C4-2B (cell line): ENCODE results near the gene RNF141.

ENCODE experiments used
- H3K27ac ChIP-seq: fragments of 450-650 bp; 2 replicates; pipeline ENCODE4 v1.5.1; 2017
- ZFX ChIP-seq: fragments of 450-650 bp; IDR thresholded peaks from 2 replicates; pipeline ENCODE4 v1.6.1; 2017
- TF ChIP-seq, protein P1 (sequence below): fragments of 450-650 bp; conservative IDR thresholded peaks from 2 replicates; pipeline ENCODE4 v1.5.1; 2017; ENCODE audit warnings: mild to moderate bottlenecking

Gene RNF141

DNA sequence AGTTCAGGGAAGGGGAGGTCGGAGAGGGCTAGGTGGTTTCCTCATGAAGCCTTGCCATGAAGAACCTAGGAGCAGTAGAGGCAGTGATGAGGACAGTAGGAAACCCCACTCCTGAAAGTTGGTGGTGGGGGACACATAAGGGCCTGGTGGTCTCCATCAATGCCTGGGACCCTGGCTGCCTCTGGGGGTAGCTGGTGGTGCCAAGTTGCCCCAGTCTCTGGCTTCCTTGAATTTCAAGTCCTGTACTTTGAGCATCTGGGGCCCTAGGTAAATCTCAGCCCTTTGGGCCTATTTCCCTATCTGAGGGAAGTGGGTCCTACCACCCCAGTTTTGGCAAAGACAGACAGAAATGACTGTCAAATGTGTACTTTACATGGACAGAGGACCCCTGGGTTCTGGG is 57.8 kb downstream of the RNF141 start:
- H3K27ac ChIP-seq: no peak overlapping the region
- TF ChIP-seq, protein P1, sequence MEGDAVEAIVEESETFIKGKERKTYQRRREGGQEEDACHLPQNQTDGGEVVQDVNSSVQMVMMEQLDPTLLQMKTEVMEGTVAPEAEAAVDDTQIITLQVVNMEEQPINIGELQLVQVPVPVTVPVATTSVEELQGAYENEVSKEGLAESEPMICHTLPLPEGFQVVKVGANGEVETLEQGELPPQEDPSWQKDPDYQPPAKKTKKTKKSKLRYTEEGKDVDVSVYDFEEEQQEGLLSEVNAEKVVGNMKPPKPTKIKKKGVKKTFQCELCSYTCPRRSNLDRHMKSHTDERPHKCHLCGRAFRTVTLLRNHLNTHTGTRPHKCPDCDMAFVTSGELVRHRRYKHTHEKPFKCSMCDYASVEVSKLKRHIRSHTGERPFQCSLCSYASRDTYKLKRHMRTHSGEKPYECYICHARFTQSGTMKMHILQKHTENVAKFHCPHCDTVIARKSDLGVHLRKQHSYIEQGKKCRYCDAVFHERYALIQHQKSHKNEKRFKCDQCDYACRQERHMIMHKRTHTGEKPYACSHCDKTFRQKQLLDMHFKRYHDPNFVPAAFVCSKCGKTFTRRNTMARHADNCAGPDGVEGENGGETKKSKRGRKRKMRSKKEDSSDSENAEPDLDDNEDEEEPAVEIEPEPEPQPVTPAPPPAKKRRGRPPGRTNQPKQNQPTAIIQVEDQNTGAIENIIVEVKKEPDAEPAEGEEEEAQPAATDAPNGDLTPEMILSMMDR: no peak
- no peak for TF ChIP-seq ZFX

DNA sequence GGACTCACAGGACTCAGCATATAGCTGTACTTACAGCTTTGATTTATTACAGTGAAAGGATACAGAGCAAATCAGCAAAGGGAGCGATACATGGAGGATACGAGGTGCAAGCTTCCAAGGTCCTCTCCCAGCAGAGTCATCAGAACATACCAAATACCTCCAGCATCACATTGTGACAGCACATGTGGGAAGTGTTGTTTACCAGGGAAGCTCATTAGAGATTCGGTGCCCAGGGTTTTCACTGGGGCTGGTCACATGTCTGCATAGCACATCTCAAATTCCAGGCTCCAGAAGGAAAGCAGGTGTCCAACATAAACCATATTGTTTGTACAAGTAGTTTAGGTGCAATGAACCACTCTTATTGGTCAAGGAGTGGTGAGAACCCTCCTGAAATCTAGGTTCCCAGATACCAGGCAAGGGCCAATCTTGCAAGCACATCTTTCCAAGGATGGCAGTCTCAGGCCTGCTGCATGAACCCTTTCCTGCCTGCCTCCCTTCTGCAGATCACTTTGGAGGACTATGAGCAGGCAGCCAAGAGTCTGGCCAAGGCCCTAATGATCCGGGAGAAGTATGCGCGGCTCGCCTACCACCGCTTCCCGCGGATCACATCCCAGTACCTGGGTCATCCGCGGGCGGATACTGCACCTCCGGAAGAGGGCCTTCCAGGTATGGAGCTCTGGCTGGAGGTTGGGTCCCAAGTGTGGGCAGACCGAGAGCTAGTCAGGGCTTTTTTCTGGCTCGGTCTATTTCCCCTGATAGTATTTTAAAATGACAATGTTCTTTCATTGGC is 59.2 kb downstream of the RNF141 start:
- TF ChIP-seq, protein P1: no peak
- no peak overlapping the region for H3K27ac ChIP-seq

DNA sequence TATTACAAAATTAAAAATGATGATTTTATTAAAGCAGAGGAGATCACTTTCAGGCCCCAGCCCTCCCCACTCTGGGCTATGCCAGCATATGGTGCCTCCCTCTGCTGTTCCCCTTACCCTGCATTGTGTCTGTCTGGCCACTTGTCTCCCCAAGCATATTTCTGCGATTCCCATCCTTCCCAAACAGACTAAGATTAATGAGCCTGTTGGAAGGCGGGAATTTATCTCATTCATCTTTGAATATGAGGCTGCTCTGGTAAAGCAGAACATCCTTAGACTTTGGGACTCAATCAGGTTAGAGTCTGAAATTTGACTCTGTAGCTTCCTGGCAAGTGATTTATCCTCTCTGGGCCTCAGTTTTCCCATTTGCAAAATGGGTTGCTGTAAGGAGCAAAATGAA is 60.2 kb downstream of the RNF141 start:
- TF ChIP-seq, protein P1: no peak
- no peak for TF ChIP-seq ZFX

DNA sequence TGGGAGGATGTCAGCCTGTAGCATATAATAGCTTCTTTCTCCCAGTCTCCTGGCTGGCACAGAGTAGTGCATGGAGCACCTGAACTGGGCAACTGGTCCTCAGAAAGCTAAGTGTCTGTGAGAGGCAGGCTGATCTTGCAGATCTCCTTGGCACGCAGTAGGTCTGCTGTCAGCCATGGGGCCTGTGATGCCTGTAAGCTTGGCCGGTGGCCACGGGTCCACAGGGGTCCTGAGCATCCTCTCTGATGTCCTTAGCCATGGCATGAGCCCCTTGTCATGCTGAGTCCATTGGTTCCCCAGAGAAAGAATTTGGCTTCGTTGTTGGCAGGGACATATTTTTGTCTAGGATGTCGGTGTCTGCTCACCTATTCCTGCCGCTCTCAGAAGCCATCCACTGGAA is 61.0 kb downstream of the RNF141 start:
- TF ChIP-seq, protein P1: no peak
- no peak for TF ChIP-seq ZFX
- no peak overlapping the region for H3K27ac ChIP-seq

More for the DNA sequence above, 60.2 kb downstream of the RNF141 start:
- H3K27ac ChIP-seq: no peak overlapping the region

DNA sequence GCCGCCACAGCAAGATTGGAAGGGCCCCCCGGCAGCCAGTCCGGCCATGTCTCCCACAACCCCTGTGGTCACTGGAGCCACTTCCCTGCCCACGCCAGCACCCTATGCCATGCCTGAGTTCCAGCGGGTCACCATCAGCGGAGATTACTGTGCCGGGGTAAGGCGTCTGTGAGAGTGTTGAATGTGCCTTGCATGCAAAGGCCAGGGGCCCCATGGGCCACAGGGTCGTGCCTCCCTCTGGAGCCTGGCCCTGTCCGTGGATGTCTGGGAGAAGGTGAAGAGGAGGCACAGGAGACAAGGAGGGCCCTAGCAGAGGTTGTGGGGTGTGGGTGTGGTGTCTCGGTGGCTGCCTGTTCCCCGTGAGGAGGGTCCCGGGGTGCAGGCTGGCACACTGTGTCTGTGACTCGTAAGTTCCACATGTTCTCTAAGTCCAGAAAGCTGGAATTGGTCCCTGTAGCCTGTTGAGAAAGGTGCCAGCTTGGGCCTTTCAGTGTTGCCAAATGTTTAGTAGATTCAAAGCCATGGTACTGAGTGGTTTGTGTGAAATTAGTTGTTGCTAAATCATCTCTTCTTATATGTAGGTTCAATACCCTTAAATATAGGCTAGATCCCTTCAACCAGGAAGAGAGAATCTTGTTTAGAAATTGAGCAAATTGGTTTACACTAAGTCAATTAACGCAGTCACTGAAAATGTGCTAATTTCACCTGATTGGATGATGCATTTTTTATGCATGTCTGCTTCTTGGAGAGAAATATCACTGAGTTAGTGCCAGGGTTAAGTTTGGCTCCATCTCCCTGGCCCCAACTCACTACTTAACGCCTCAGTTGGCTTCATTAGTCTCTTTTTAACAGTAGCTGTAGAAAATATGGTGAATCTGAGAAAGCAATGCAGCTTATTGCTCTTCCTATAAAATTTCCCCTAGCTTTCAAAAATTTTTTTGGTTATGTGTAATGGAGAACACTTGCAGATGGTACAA is 62.1 kb downstream of the RNF141 start:
- TF ChIP-seq, protein P1: no peak
- no peak for TF ChIP-seq ZFX
- no peak overlapping the region for H3K27ac ChIP-seq

DNA sequence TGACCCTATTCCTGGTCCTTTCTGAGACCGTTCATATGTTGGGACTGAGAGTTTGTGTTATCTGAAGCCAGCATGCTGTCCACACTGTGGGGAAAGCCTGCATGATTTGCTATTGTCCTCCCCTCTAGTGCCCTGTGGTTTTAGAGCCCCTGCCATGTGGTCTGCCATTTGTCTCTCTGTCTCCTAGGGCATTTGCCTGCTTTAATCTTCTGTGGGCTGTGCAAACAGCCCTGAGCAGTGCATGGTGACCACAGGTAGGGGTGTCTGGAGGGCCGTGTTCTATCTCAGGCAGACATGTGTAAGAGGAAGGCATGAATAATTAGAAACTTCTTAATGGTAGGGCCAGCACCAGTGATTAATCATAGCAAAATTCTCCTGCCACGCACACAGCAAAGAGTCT is 62.9 kb downstream of the RNF141 start:
- no peak for TF ChIP-seq ZFX
- TF ChIP-seq, protein P1: no peak
- no peak overlapping the region for H3K27ac ChIP-seq

DNA sequence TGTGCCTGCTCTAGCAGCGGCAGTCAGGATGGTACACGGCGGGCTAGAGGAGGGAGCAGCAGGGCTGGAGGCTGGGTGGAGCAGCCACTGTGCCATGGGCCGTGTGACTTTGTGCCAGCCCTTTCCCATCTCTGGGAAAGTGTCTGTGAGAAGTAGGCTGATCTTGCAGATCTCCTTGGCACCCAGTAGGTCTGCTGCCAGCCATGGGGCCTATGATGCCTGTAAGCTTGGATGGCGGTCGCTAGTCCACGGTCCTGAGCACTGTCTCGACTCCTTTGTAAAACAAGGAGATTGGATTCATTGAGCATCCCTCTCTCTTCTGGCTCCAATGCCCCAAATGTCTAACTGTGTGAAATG is 63.3 kb downstream of the RNF141 start:
- TF ChIP-seq, protein P1: no peak
- no peak for TF ChIP-seq ZFX
- no peak overlapping the region for H3K27ac ChIP-seq
